SK-N-SH (cell line): Measurements from ENCODE around the gene PITPNB.

Experiments used
- TEAD4 ChIP-seq: IDR thresholded peaks from 2 replicates; pipeline ENCODE4 v1.4.0; 2012; ENCODE audit warnings: mild to moderate bottlenecking, borderline replicate concordance; ENCODE audit not compliant: insufficient read depth
- YY1 ChIP-seq: IDR thresholded peaks from 2 replicates; pipeline ENCODE4 v1.4.0; 2012; ENCODE audit warnings: low read depth, mild to moderate bottlenecking

DNA sequence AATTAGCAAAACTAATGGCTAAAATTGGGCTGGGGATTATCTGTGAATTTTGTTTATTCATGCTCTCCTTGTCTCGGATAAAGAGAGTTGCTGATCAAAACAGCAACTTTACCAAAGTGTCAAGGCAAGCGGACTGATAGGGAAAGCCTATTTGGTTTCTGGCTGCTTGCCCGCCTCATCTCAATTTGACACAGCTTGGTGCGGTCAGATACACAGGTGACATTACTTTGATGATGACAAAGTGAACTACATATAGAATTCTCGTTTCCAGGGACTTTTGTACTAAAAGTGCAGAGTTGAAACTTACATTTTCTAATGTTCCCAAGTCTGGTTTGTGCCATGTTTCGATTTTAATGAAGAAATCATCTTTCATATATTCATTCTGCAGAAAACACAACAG is 22.8 kb downstream of the PITPNB start:
- no peak for TF ChIP-seq YY1
- TF ChIP-seq TEAD4, result no peak
